DOHH2 (cell line): ENCODE results near the gene TCF25.

ENCODE experiments used
- H3F3A ChIP-seq: fragments of 200-600 bp; sonication (generic), shearing (Covaris generic); 2 replicates; pipeline ENCODE4 v1.6.0; 2016; ENCODE audit warnings: antibody characterized with exemption, mild to moderate bottlenecking; ENCODE audit not compliant: control insufficient read depth, insufficient read depth
- H3K27ac ChIP-seq: fragments of 200-600 bp; sonication (generic); 2 replicates; pipeline ENCODE4 v1.5.1; 2014; ENCODE audit warnings: low read depth, mild to moderate bottlenecking, low read length, moderate library complexity
- H3K27me3 ChIP-seq: fragments of 200-600 bp; sonication (generic); 2 replicates; pipeline ENCODE4 v1.6.1; 2014; ENCODE audit warnings: mild to moderate bottlenecking, low read length, mixed read lengths; ENCODE audit not compliant: control insufficient read depth
- H3K36me3 ChIP-seq: fragments of 200-600 bp; sonication (generic); 2 replicates; pipeline ENCODE4 v1.6.1; 2014; ENCODE audit warnings: mild to moderate bottlenecking, low read length, moderate library complexity, mixed read lengths; ENCODE audit not compliant: control insufficient read depth
- H3K4me1 ChIP-seq: fragments of 200-600 bp; sonication (generic); 2 replicates; pipeline ENCODE4 v1.6.1; 2014; ENCODE audit warnings: mild to moderate bottlenecking, low read length, mixed read lengths; ENCODE audit not compliant: control insufficient read depth
- H3K4me2 ChIP-seq: fragments of 200-600 bp; sonication (generic); 2 replicates; pipeline ENCODE4 v1.6.0; 2014; ENCODE audit warnings: mild to moderate bottlenecking, low read length, moderate library complexity
- H3K4me3 ChIP-seq: fragments of 200-600 bp; sonication (generic); 2 replicates; pipeline ENCODE4 v1.5.1; 2014; ENCODE audit warnings: mild to moderate bottlenecking, low read length, mixed read lengths
- H3K79me2 ChIP-seq: fragments of 200-600 bp; sonication (generic); 2 replicates; pipeline ENCODE4 v1.6.1; 2014; ENCODE audit warnings: mild to moderate bottlenecking, low read length, mixed read lengths; ENCODE audit not compliant: control insufficient read depth
- H3K9me2 ChIP-seq: fragments of 200-600 bp; sonication (generic); replicated peaks from 2 replicates; pipeline ENCODE4 v1.6.1; 2014; ENCODE audit warnings: mild to moderate bottlenecking, low read length, mixed read lengths; ENCODE audit not compliant: control insufficient read depth
- H3K9me3 ChIP-seq: fragments of 200-600 bp; sonication (generic); 2 replicates; pipeline ENCODE4 v1.6.1; 2014; ENCODE audit warnings: antibody characterized with exemption, low read length, mixed read lengths; ENCODE audit not compliant: control insufficient read depth, insufficient read depth
- H4K20me1 ChIP-seq: fragments of 200-600 bp; sonication (generic); 2 replicates; pipeline ENCODE4 v1.6.0; 2014; ENCODE audit warnings: low read depth, mild to moderate bottlenecking, antibody characterized with exemption, low read length, moderate library complexity; ENCODE audit not compliant: control insufficient read depth, insufficient read depth
- CTCF ChIP-seq: fragments of 200-600 bp; sonication (generic); IDR thresholded peaks from one replicate; pipeline ENCODE4 v1.5.1; 2014; ENCODE audit warnings: antibody characterized with exemption, mild to moderate bottlenecking, low read depth, low read length; ENCODE audit not compliant: poor library complexity, severe bottlenecking
- EZH2phosphoT487 ChIP-seq: fragments of 200-600 bp; sonication (generic); IDR thresholded peaks from 2 replicates; pipeline ENCODE4 v1.6.1; 2017; ENCODE audit warnings: borderline replicate concordance, mild to moderate bottlenecking, antibody characterized with exemption, low read length, moderate library complexity, mixed read lengths

Gene TCF25

GRCh38 chr16:89869911-89870310, 3.5 kb upstream of the TCF25 start:
- Histone ChIP-seq H3K79me2 (peaks cover 18% of the 10 kb centered on the region), H3K9me3 (peaks cover 14% of the 10 kb centered on the region), H3K27ac (no peak overlapping the region), H3K4me1 (peaks cover 19% of the 10 kb centered on the region), H3F3A (no peaks in the 10 kb centered on the region), H4K20me1 (no peaks in the 10 kb centered on the region; the same call in 1 of the 2 replicates), H3K9me2 (no peaks in the 10 kb centered on the region), H3K36me3 (peaks cover 17% of the 10 kb centered on the region), H3K27me3 (no peaks in the 10 kb centered on the region), H3K4me2 (no peak overlapping the region), H3K4me3 (no peak overlapping the region)
- TF ChIP-seq CTCF (no peak), EZH2phosphoT487 (no peak)

GRCh38 chr16:89870440-89870839, 3.0 kb upstream of the TCF25 start:
- Histone ChIP-seq H3K9me2 (no peaks in the 10 kb centered on the region), H3K4me1 (peaks cover 20% of the 10 kb centered on the region), H3K27ac (no peak overlapping the region), H3F3A (no peaks in the 10 kb centered on the region), H3K9me3 (peaks cover 14% of the 10 kb centered on the region), H3K79me2 (peaks cover 24% of the 10 kb centered on the region), H4K20me1 (no peaks in the 10 kb centered on the region; the same call in 1 of the 2 replicates), H3K27me3 (no peaks in the 10 kb centered on the region), H3K4me3 (no peak overlapping the region), H3K36me3 (peaks cover 22% of the 10 kb centered on the region), H3K4me2 (no peak overlapping the region)
- TF ChIP-seq CTCF (no peak), EZH2phosphoT487 (no peak)

- H3K9me2 ChIP-seq: no peaks in the 10 kb centered on the region
- H3F3A ChIP-seq: no peaks in the 10 kb centered on the region
- peak overlapping the region; percentile 71 for H3K4me2 ChIP-seq
- no peaks in the 10 kb centered on the region for H3K27me3 ChIP-seq
- H3K79me2 ChIP-seq: peaks cover 38% of the 10 kb centered on the region
- H3K27ac ChIP-seq: no peak overlapping the region
- H4K20me1 ChIP-seq: no peaks in the 10 kb centered on the region; the same call in 1 of the 2 replicates
- peaks cover 20% of the 10 kb centered on the region for H3K4me1 ChIP-seq
- TF ChIP-seq EZH2phosphoT487: no peak
- no peak for TF ChIP-seq CTCF
- peak overlapping the region; percentile 97; the same call in 1 of the 2 replicates for H3K4me3 ChIP-seq
- H3K9me3 ChIP-seq: peaks cover 14% of the 10 kb centered on the region
- H3K36me3 ChIP-seq: peaks cover 31% of the 10 kb centered on the region
Measured at GRCh38 chr16:89871895-89872294, 1.5 kb upstream of the TCF25 start.
